ENCODE data around the gene PRICKLE3.

The PRICKLE3 gene

GRCh38 chrX:49191574-49192011 lies 5.4 kb upstream of the PRICKLE3 start:
- DNase-seq (ENCODE audit: extremely low read depth, insufficient read length) = no peak
- Histone ChIP-seq H3K27me3 (replicated peaks; ENCODE audit: control insufficient read depth, insufficient read depth, low read length) (no peaks in the 10 kb centered on the region), H3K36me3 (ENCODE audit: control insufficient read depth, insufficient read depth, low read length) (no peaks in the 10 kb centered on the region), H3K4me3 (replicated peaks; ENCODE audit: low read depth, low read length) (peak overlapping the region; percentile 75)
- no peak for TF ChIP-seq CTCF (IDR thresholded peaks at IDR 0.05; ENCODE audit: insufficient read depth, low read length, poor library complexity, severe bottlenecking)

DNA sequence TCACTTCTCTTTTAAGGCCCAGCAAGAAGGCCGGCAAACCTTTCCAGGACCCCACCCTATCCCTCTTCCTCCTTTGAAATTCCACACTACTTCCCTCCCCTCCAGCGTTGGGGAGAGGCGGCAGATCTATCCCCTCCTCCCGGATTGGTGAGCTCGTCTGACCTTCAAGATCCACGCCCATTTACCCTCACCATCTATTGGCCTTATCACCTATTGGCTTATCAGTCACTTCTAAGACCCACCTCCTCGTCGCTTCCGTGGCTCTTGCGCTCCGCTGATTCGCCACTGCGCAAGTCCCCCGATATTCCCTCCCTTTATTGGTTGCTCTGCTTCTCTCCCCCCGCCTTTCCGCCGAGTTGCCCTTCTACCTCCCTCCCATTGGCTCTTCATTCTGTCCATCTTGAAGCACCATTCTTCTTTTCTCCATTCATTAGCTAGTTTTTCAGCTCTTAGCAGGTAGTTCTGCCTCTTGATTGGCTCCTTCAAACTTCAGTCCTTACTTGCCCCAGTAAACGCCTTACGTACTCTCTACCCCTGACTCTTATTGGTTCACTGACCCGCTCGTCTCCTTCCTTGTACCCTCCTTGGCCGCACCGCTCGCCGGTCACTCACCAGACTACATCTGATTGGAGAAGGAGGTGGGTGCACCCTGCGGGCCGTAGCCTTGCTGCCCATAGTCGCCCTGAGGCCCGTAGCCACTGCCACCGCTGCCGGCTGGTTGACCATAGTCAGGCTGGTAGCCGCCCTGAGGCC lies 4.8 kb upstream of the PRICKLE3 start:
- TF ChIP-seq CTCF (IDR thresholded peaks at IDR 0.05; ENCODE audit: insufficient read depth, low read length, poor library complexity, severe bottlenecking) = no peak
- Histone ChIP-seq H3K4me3 (replicated peaks; ENCODE audit: low read depth, low read length) (peak overlapping the region; percentile 75), H3K27me3 (replicated peaks; ENCODE audit: control insufficient read depth, insufficient read depth, low read length) (no peaks in the 10 kb centered on the region), H3K36me3 (ENCODE audit: control insufficient read depth, insufficient read depth, low read length) (no peaks in the 10 kb centered on the region)
- peak; percentile 89 for DNase-seq (ENCODE audit: extremely low read depth, insufficient read length)

- no peak for DNase-seq (ENCODE audit: extremely low read depth, insufficient read length)
- no peak for TF ChIP-seq CTCF (IDR thresholded peaks at IDR 0.05; ENCODE audit: insufficient read depth, low read length, poor library complexity, severe bottlenecking)
- no peaks in the 10 kb centered on the region for H3K36me3 ChIP-seq (ENCODE audit: control insufficient read depth, insufficient read depth, low read length)
- H3K27me3 ChIP-seq (replicated peaks; ENCODE audit: control insufficient read depth, insufficient read depth, low read length) = no peaks in the 10 kb centered on the region
- peak overlapping the region; percentile 67 for H3K4me3 ChIP-seq (replicated peaks; ENCODE audit: low read depth, low read length)
These were observed 3.4 kb upstream of the PRICKLE3 start for GRCh38 chrX:49189606-49190005.

GRCh38 chrX:49188468-49189076 lies 2.4 kb upstream of the PRICKLE3 start:
- H3K27me3 ChIP-seq (replicated peaks; ENCODE audit: control insufficient read depth, insufficient read depth, low read length) = no peaks in the 10 kb centered on the region
- no peaks in the 10 kb centered on the region for H3K36me3 ChIP-seq (ENCODE audit: control insufficient read depth, insufficient read depth, low read length)
- no peak for DNase-seq (ENCODE audit: extremely low read depth, insufficient read length)
- no peak for TF ChIP-seq CTCF (IDR thresholded peaks at IDR 0.05; ENCODE audit: insufficient read depth, low read length, poor library complexity, severe bottlenecking)
- H3K4me3 ChIP-seq (replicated peaks; ENCODE audit: low read depth, low read length) = no peak overlapping the region

GRCh38 chrX:49187526-49187925 lies 1.4 kb upstream of the PRICKLE3 start:
- no peak for DNase-seq (ENCODE audit: extremely low read depth, insufficient read length)
- no peak for TF ChIP-seq CTCF (IDR thresholded peaks at IDR 0.05; ENCODE audit: insufficient read depth, low read length, poor library complexity, severe bottlenecking)
- no peaks in the 10 kb centered on the region for H3K27me3 ChIP-seq (replicated peaks; ENCODE audit: control insufficient read depth, insufficient read depth, low read length)
- no peak overlapping the region for H3K4me3 ChIP-seq (replicated peaks; ENCODE audit: low read depth, low read length)
- H3K36me3 ChIP-seq (ENCODE audit: control insufficient read depth, insufficient read depth, low read length) = no peaks in the 10 kb centered on the region

Measured in GM06990 (cell line).